IMR-90 (cell line): Measurements from ENCODE around the gene NDUFA13. TPM values are rescaled to one million over a fixed set of nuclear protein-coding genes. Genes with fewer than 3 reads are reported as not detected.

Experiments
- ATAC-seq: fragments of 200-7000 bp; cut with Tn5 transposase; 2 replicates; pipeline ENCODE4 v1.9.1; 2020; ENCODE audit warnings: low read depth, mild to moderate bottlenecking, moderate library complexity
- BruUV-seq: library from RNA; stranded (reverse); fragments of 400-500 nt; replicated peaks from 2 replicates; lab custom pipeline; 2021; lab: Mats Ljungman, UMichigan
- CTCF ChIA-PET: fragments of 300-600 bp; formaldehyde crosslinking; extraction: SDS; loops from one replicate; lab custom pipeline; 2021; ENCODE audit warnings: antibody characterized with exemption; lab: Yijun Ruan, JAX
- POLR2A ChIA-PET: fragments of 300-600 bp; sonication (Branson Sonifier 250); formaldehyde crosslinking; loops from one replicate; lab custom pipeline; 2022; ENCODE audit warnings: antibody characterized with exemption; ENCODE audit not compliant: unreplicated experiment; lab: Charles Lee
- DNase-seq: peaks from one replicate; pipeline ENCODE4 v3.0.0; 2013
- H2AFZ ChIP-seq: replicated peaks from 2 replicates; pipeline ENCODE3; 2013; ENCODE audit warnings: low read length, mild to moderate bottlenecking; ENCODE audit not compliant: poor library complexity
- H2AK5ac ChIP-seq: 2 replicates; pipeline ENCODE4 v1.6.1; 2013; ENCODE audit warnings: low read depth, low read length, inconsistent platforms
- H2AK9ac ChIP-seq: replicated peaks from 2 replicates; pipeline ENCODE3; 2013; ENCODE audit warnings: mild to moderate bottlenecking, low read depth, low read length, moderate library complexity; ENCODE audit not compliant: poor library complexity
- H2BK120ac ChIP-seq: 2 replicates; pipeline ENCODE4 v1.6.1; 2013; ENCODE audit warnings: low read depth, low read length, inconsistent platforms
- H2BK15ac ChIP-seq: 3 replicates; pipeline ENCODE4 v1.6.1; 2013; ENCODE audit warnings: low read depth, low read length, inconsistent platforms
- H2BK20ac ChIP-seq: 2 replicates; pipeline ENCODE4 v1.6.1; 2013; ENCODE audit warnings: low read depth, mild to moderate bottlenecking, inconsistent platforms, low read length, moderate library complexity
- H2BK5ac ChIP-seq: 2 replicates; pipeline ENCODE4 v1.6.1; 2013; ENCODE audit warnings: mild to moderate bottlenecking, low read depth, low read length, inconsistent platforms; ENCODE audit not compliant: poor library complexity, severe bottlenecking
- H3K14ac ChIP-seq: replicated peaks from 2 replicates; pipeline ENCODE4 v1.6.1; 2013; ENCODE audit warnings: low read depth, low read length, inconsistent platforms
- H3K18ac ChIP-seq: 2 replicates; pipeline ENCODE4 v1.6.1; 2013; ENCODE audit warnings: low read depth, low read length, control low read depth
- H3K23ac ChIP-seq: 2 replicates; pipeline ENCODE4 v1.6.1; 2013; ENCODE audit warnings: low read depth, low read length, inconsistent platforms
- H3K27ac ChIP-seq: 2 replicates; pipeline ENCODE4 v1.5.1; 2013; ENCODE audit warnings: mild to moderate bottlenecking, control low read depth, low read length; ENCODE audit not compliant: insufficient read depth
- H3K27me3 ChIP-seq: 2 replicates; pipeline ENCODE4 v1.6.1; 2013; ENCODE audit warnings: low read length; ENCODE audit not compliant: control insufficient read depth, insufficient read depth
- H3K36me3 ChIP-seq: 2 replicates; pipeline ENCODE4 v1.6.1; 2013; ENCODE audit warnings: low read length, mixed read lengths; ENCODE audit not compliant: control insufficient read depth, insufficient read depth
- H3K4ac ChIP-seq: 2 replicates; pipeline ENCODE4 v1.6.1; 2013; ENCODE audit warnings: low read depth, low read length, inconsistent platforms
- H3K4me1 ChIP-seq: 2 replicates; pipeline ENCODE4 v1.6.1; 2013; ENCODE audit warnings: low read length, mixed read lengths; ENCODE audit not compliant: control insufficient read depth, insufficient read depth
- H3K4me2 ChIP-seq: 2 replicates; pipeline ENCODE4 v1.6.1; 2013; ENCODE audit warnings: low read depth, mild to moderate bottlenecking, control low read depth, low read length, moderate library complexity
- H3K4me3 ChIP-seq: 2 replicates; pipeline ENCODE4 v1.5.1; 2013; ENCODE audit warnings: low read depth, mild to moderate bottlenecking, control low read depth, low read length, moderate library complexity; ENCODE audit not compliant: insufficient read depth
- H3K56ac ChIP-seq: 2 replicates; pipeline ENCODE4 v1.6.1; 2013; ENCODE audit warnings: low read length, inconsistent platforms; ENCODE audit not compliant: insufficient read depth; ENCODE audit errors: extremely low read depth
- H3K79me1 ChIP-seq, 2 experiments: 2 replicates each; pipeline ENCODE4 v1.6.1; 2013; ENCODE audit warnings: low read length in 2 of 2, inconsistent platforms in 1 of 2, low read depth in 1 of 2
- H3K9ac ChIP-seq: 2 replicates; pipeline ENCODE4 v1.6.1; 2013; ENCODE audit warnings: low read depth, low read length, control low read depth
- H3K9me1 ChIP-seq: 2 replicates; pipeline ENCODE4 v1.6.1; 2013; ENCODE audit warnings: low read length, inconsistent platforms; ENCODE audit not compliant: insufficient read depth
- H3K9me3 ChIP-seq: 2 replicates; pipeline ENCODE4 v1.6.1; 2013; ENCODE audit warnings: low read length; ENCODE audit not compliant: control insufficient read depth, insufficient read depth
- H4K20me1 ChIP-seq: 2 replicates; pipeline ENCODE4 v1.6.1; 2013; ENCODE audit warnings: low read length, inconsistent platforms; ENCODE audit not compliant: insufficient read depth
- H4K5ac ChIP-seq: 2 replicates; pipeline ENCODE4 v1.6.1; 2013; ENCODE audit warnings: mild to moderate bottlenecking, low read depth, low read length, control low read depth
- H4K8ac ChIP-seq, 2 experiments: 2 replicates each; pipeline ENCODE4 v1.6.1; 2013; ENCODE audit warnings: low read depth in 2 of 2, low read length in 2 of 2, control low read depth in 1 of 2, inconsistent platforms in 1 of 2
- H4K91ac ChIP-seq: 2 replicates; pipeline ENCODE4 v1.6.1; 2013; ENCODE audit warnings: low read depth, low read length, inconsistent platforms; ENCODE audit not compliant: insufficient read depth
- BHLHE40 ChIP-seq: fragments of 150-350 bp; IDR thresholded peaks from 2 replicates; pipeline ENCODE4 v1.6.1; 2016; ENCODE audit warnings: mild to moderate bottlenecking, low read depth, low read length
- CHD1 ChIP-seq: IDR thresholded peaks from 2 replicates; pipeline ENCODE4 v1.6.1; 2012; ENCODE audit warnings: low read depth, low read length, improper control_type of control experiment
- CTCF ChIP-seq: conservative IDR thresholded peaks from 2 replicates; pipeline ENCODE4 v1.5.1; 2012; ENCODE audit warnings: mild to moderate bottlenecking, low read depth, low read length, improper control_type of control experiment
- FOS ChIP-seq: fragments of 150-350 bp; IDR thresholded peaks from 2 replicates; pipeline ENCODE4 v1.6.1; 2016; ENCODE audit warnings: low read depth, low read length
- MAFK ChIP-seq: IDR thresholded peaks from 2 replicates; pipeline ENCODE4 v1.6.1; 2012; ENCODE audit warnings: low read depth, low read length, improper control_type of control experiment
- MAZ ChIP-seq: IDR thresholded peaks from 2 replicates; pipeline ENCODE4 v1.6.1; 2012; ENCODE audit warnings: low read depth, mild to moderate bottlenecking, low read length, improper control_type of control experiment, moderate library complexity, borderline replicate concordance
- NFE2L2 ChIP-seq: fragments of 150-350 bp; IDR thresholded peaks from 2 replicates; pipeline ENCODE4 v1.6.1; 2016; ENCODE audit warnings: low read depth, mild to moderate bottlenecking, low read length
- RAD21 ChIP-seq: IDR thresholded peaks from 2 replicates; pipeline ENCODE4 v1.6.1; 2012; ENCODE audit warnings: low read length, improper control_type of control experiment
- RCOR1 ChIP-seq: IDR thresholded peaks from 2 replicates; pipeline ENCODE4 v1.6.1; 2012; ENCODE audit warnings: mild to moderate bottlenecking, low read length, improper control_type of control experiment; ENCODE audit not compliant: insufficient replicate concordance
- SMC3 ChIP-seq: fragments of 150-350 bp; IDR thresholded peaks from 2 replicates; pipeline ENCODE4 v1.6.1; 2016; ENCODE audit warnings: low read depth, mild to moderate bottlenecking, antibody characterized with exemption, low read length, moderate library complexity
- WGBS, 2 experiments: methylation state at CpG; one replicate each; pipeline versions ENCODE4 v1.1.5 to v1.1.7; 2013; ENCODE audit warnings: missing lambda C conversion rate in 2 of 2; ENCODE audit not compliant: insufficient read length in 1 of 2; ENCODE audit errors: extremely low coverage in 2 of 2; 5-methylcytosine and 5-hydroxymethylcytosine counted together
- dilution Hi-C: fragments of 300-500 bp; cut with HindIII; formaldehyde crosslinking; loops from one replicate; pipeline ENCODE4 v1.14.3; 2018; ENCODE audit warnings: low sequenced_read_pairs; ENCODE audit not compliant: unreplicated experiment
- in situ Hi-C: fragments of 300-500 bp; cut with MboI; formaldehyde crosslinking; loops from 3 replicates; pipeline ENCODE4 v1.14.3; 2019; ENCODE audit warnings: low sequenced_read_pairs, inconsistent platforms, mixed read lengths
- intact Hi-C: fragments of 100-400 bp; cut with micrococcal nuclease; formaldehyde crosslinking; loops from 2 replicates; pipeline ENCODE4 v1.10.0; 2022
- polyA plus RNA-seq, 3 experiments: library from polyadenylated mRNA; depleted of rRNA; stranded (reverse); fragments of >200 nt; gene quantifications; 2 replicates each; pipeline ENCODE4 v1.2.3, GENCODE V29; 2012; ENCODE audit warnings: low replicate concordance in 1 of 3
- total RNA-seq: library from RNA; depleted of rRNA; stranded (reverse); fragments of >200 nt; gene quantifications from 2 replicates; pipeline ENCODE4 v1.2.3, GENCODE V29; 2012

Gene NDUFA13
- total and polyA plus RNA-seq, 2 of the 4 experiments (the other 2 are of a cell fraction) = 30.6 to 667 TPM

- intact Hi-C loops = no loop called here
- peak overlapping the region; percentile 11 for H2AK9ac ChIP-seq
- in situ Hi-C loops = loop anchor here (5.0 kb wide), 1 partner anchor 124 kb away; no protein-coding TSS in a partner anchor
- BruUV-seq = no TSS peak
- no peak overlapping the region for H2BK5ac ChIP-seq
- H4K5ac ChIP-seq = no peak overlapping the region
- CTCF ChIA-PET = interaction anchor here (0.8 to 2.7 kb wide), 3 partner anchors 85 to 127 kb away, joined by 3 to 15 read pairs (median 4); partner anchors contain the start of gene GATAD2A
- H3K36me3 ChIP-seq = peaks cover 32% of the 10 kb centered on the region
- H2BK15ac ChIP-seq = no peak overlapping the region
- POLR2A ChIA-PET = no interaction called here
- no peak overlapping the region for H3K9ac ChIP-seq
- H3K4me3 ChIP-seq = no peak overlapping the region
- H4K91ac ChIP-seq = no peak overlapping the region
- H3K23ac ChIP-seq = no peak overlapping the region
- no peak overlapping the region for H3K27ac ChIP-seq
- no peak overlapping the region for H2AK5ac ChIP-seq
- peaks cover 20% of the 10 kb centered on the region for H3K4me1 ChIP-seq
- ATAC-seq (no peak), DNase-seq (no peak)
- TF ChIP-seq NFE2L2 (no peak), RAD21 (no peak), BHLHE40 (no peak), MAZ (no peak), CTCF (no peak), FOS (no peak), CHD1 (no peak), SMC3 (no peak), RCOR1 (no peak), MAFK (no peak)
- H3K27me3 ChIP-seq = no peaks in the 10 kb centered on the region
- H4K20me1 ChIP-seq = peaks cover 6% of the 10 kb centered on the region
- WGBS, 2 experiments = 86% methylated on average over 13 of the region's 15 CpGs; no CpG with 5 or more reads in 1 of the 2 experiments
- no peak overlapping the region for H3K4me2 ChIP-seq
- H3K56ac ChIP-seq = no peak overlapping the region
- no peak overlapping the region for H4K8ac ChIP-seq
- H3K9me3 ChIP-seq = no peaks in the 10 kb centered on the region
- H2AFZ ChIP-seq = no peak overlapping the region
- H3K4ac ChIP-seq = no peak overlapping the region
- peaks cover 20 to 74% of the 10 kb centered on the region in 2 experiments for H3K79me1 ChIP-seq
- H3K9me1 ChIP-seq = peaks cover 15% of the 10 kb centered on the region
- H3K18ac ChIP-seq = no peak overlapping the region
- dilution Hi-C loops = no loop called here
- H3K14ac ChIP-seq = no peak overlapping the region
- no peak overlapping the region for H2BK120ac ChIP-seq
- H2BK20ac ChIP-seq = no peak overlapping the region
Measured at GRCh38 chr19:19491321-19492025, 24.6 kb upstream of the NDUFA13 start.
